Adrenal gland (tissue), 12 donors: ENCODE measurements around the gene GAMT. TPM values are rescaled to one million over a fixed set of nuclear protein-coding genes. Genes with fewer than 3 reads are reported as not detected.
A peak's percentile ranks its signal among the peaks of the same experiment; 100 is the strongest.

Experiments
- DNase-seq, 7 donors: peaks; one replicate each; pipeline ENCODE4 v3.0.0-alpha.2; 2019 to 2020
- H3K27ac ChIP-seq, 5 donors: fragments of 200-600 bp; sonication (generic) in 4 of 5; 1 replicate in 3 of 5; 2 replicates in 2 of 5; pipeline versions ENCODE4 v1.5.1 to v1.8.0; 2016 to 2020; ENCODE audit warnings: mild to moderate bottlenecking in 1 of 5
- H3K27me3 ChIP-seq: fragments of 200-600 bp; 2 replicates; pipeline ENCODE4 v1.8.0; 2021
- H3K36me3 ChIP-seq, 2 donors: fragments of 200-600 bp; replicated peaks in 1 of 2; 1 replicate in 1 of 2; 2 replicates in 1 of 2; pipeline versions ENCODE4 v1.5.1 to v1.8.0; 2018 to 2022
- H3K4me1 ChIP-seq, 2 donors: fragments of 200-600 bp; replicated peaks in 1 of 2; 1 replicate in 1 of 2; 2 replicates in 1 of 2; pipeline versions ENCODE4 v1.5.1 to v1.8.0; 2018 to 2021
- H3K4me3 ChIP-seq, 4 donors: fragments of 200-600 bp; sonication (generic) in 3 of 4; one replicate each; pipeline ENCODE4 v1.5.1; 2016 to 2018
- H3K9me3 ChIP-seq, 3 donors: fragments of 200-600 bp; sonication (generic) in 1 of 3; replicated peaks in 1 of 3; 1 replicate in 2 of 3; 2 replicates in 1 of 3; pipeline versions ENCODE4 v1.5.1 to v1.8.0; 2016 to 2021
- POLR2A ChIP-seq, 2 donors: fragments of 450-650 bp; IDR thresholded peaks; one replicate each; pipeline ENCODE4 v1.6.1; 2017; ENCODE audit warnings: antibody characterized with exemption in 2 of 2, mild to moderate bottlenecking in 2 of 2, moderate library complexity in 1 of 2
- WGBS, 4 donors: extraction: QIAGEN DNeasy Blood & Tissue Kit in 2 of 4; methylation state at CpG; one replicate each; pipeline versions ENCODE4 v1.1.5 to v1.1.7; 2013 to 2017; 5-methylcytosine and 5-hydroxymethylcytosine counted together
- intact Hi-C, 2 donors: fragments of 100-400 bp; cut with DNase I; formaldehyde crosslinking; loops; one replicate each; pipeline versions ENCODE4 v1.14.1 to v1.15.0; 2022 to 2023
- polyA plus RNA-seq, 3 donors: library from polyadenylated mRNA; stranded (reverse); fragments of 200-250 nt in 2 of 3; fragments of 350-450 nt in 1 of 3; fragmentation: Illumina TruSeq in 1 of 3; extraction: RNeasy Lipid Tissue Mini Kit (QIAGEN cat#74804) in 1 of 3; gene quantifications; one replicate each; pipeline ENCODE4 v1.2.3, GENCODE V29; 2013 to 2014
- total RNA-seq, 9 donors: library from RNA; depleted of rRNA in 4 of 9; stranded (reverse); fragments of >200 nt in 4 of 9; fragments of 120-200 nt in 1 of 9; fragmentation: NEBNext Ultra II Directional in 1 of 9; extraction: Animal tissue kit (Norgen Biotek cat#: 25700) in 1 of 9; gene quantifications; one replicate each; pipeline versions ENCODE4 v1.1.0 to v1.2.4, GENCODE V29; 2013 to 2023
- TF ChIP-seq, protein P1 (sequence below), 6 experiments: fragments of 450-650 bp in 4 of 6; fragments of 200-600 bp in 2 of 6; sonication (generic) in 1 of 6; IDR thresholded peaks; 1 replicate in 5 of 6; 2 replicates in 1 of 6; pipeline versions ENCODE4 v1.5.1 to v1.8.0; 2016 to 2021; ENCODE audit warnings: antibody characterized with exemption in 6 of 6, mild to moderate bottlenecking in 2 of 6, moderate library complexity in 1 of 6
- donor health status: healthy with polysubstance abuse.
- donor health status: Bipolar disorder and iron deficiency.
- donor health status: DM: yes; HTN: yes; CAD: no.
- donor health status: DM: no; HTN: no; CAD: no.
- donor health status: DM: no; HTN: no; CAD: no.
- donor health status: DM: yes; HTN: yes; CAD: no.

The GAMT gene
- total and polyA plus RNA-seq, 12 donors = 7.4 to 96.9 (median 36.3) TPM

GRCh38 chr19:1379126-1379905 is 22.0 kb downstream of the GAMT start:
- H3K27ac ChIP-seq = peak overlapping the region in 1 of 5 donors; percentile 10
- DNase-seq = no peak
- H3K36me3 ChIP-seq = peaks cover 0 to 17% of the 10 kb centered on the region in 2 donors
- H3K4me3 ChIP-seq = no peak overlapping the region
- H3K4me1 ChIP-seq = peaks cover 13 to 17% of the 10 kb centered on the region in 2 donors
- H3K27me3 ChIP-seq = no peaks in the 10 kb centered on the region
- no peaks in the 10 kb centered on the region for H3K9me3 ChIP-seq
- intact Hi-C loops = no loop called here
- TF ChIP-seq POLR2A (IDR thresholded peaks at IDR 0.05) = no peak
- TF ChIP-seq, protein P1, sequence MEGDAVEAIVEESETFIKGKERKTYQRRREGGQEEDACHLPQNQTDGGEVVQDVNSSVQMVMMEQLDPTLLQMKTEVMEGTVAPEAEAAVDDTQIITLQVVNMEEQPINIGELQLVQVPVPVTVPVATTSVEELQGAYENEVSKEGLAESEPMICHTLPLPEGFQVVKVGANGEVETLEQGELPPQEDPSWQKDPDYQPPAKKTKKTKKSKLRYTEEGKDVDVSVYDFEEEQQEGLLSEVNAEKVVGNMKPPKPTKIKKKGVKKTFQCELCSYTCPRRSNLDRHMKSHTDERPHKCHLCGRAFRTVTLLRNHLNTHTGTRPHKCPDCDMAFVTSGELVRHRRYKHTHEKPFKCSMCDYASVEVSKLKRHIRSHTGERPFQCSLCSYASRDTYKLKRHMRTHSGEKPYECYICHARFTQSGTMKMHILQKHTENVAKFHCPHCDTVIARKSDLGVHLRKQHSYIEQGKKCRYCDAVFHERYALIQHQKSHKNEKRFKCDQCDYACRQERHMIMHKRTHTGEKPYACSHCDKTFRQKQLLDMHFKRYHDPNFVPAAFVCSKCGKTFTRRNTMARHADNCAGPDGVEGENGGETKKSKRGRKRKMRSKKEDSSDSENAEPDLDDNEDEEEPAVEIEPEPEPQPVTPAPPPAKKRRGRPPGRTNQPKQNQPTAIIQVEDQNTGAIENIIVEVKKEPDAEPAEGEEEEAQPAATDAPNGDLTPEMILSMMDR (IDR thresholded peaks at IDR 0.05) = no peak
- WGBS, 4 donors = 77 to 85% (median 81%) methylated on average over 14 to 27 of the region's 27 CpGs

DNA sequence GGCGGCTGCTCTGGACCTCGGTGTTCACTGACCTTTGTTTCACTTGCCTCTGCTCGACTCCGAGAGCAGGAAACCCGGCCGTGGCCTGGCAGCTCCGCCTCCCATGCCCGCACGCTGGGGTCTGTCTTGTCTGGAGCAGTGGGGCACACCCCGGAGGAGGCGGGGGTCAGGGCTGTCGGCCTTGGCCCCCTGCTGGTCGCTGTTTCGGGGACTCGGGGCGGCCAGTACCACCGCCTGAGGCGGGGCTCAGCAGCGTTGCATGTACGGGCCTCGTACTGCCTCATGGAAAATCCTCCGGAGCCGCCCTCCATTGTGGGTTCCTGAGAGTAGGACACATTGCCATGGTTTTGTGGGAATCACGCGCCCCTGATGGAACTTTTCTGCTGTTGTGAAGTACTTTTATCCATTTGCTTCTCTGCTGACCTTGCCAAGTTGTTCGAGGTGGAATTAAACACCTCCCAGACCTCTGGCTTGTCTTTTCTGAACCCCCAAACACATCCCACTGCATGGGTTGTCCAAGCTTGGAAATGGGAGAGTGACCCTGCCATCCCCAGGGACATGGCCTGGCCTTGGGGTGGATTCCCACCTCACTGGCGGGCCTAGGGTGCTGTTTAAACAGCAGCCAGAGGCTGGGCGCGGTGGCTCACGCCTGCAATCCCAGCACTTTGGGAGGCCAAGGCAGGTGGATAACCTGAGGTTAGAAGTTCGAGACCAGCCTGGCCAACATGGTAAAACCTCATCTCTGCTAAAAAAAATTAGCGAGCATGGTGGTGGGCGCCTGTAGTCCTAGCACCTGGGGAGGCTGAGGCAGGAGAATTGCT is 23.2 kb downstream of the GAMT start:
- no peaks in the 10 kb centered on the region for H3K9me3 ChIP-seq
- no peak overlapping the region for H3K27ac ChIP-seq
- H3K36me3 ChIP-seq = peaks cover 0 to 29% of the 10 kb centered on the region in 2 donors
- H3K4me3 ChIP-seq = no peak overlapping the region
- intact Hi-C loops = no loop called here
- DNase-seq = no peak
- no peaks in the 10 kb centered on the region for H3K27me3 ChIP-seq
- TF ChIP-seq, protein P1 (IDR thresholded peaks at IDR 0.05) = peak in 1 of 6 experiments; percentile 6
- TF ChIP-seq POLR2A (IDR thresholded peaks at IDR 0.05) = no peak
- 89 to 94% (median 90%) methylated on average over 12 to 33 of the region's 33 CpGs for WGBS, 4 donors
- H3K4me1 ChIP-seq = peaks cover 19 to 28% of the 10 kb centered on the region in 2 donors

DNA sequence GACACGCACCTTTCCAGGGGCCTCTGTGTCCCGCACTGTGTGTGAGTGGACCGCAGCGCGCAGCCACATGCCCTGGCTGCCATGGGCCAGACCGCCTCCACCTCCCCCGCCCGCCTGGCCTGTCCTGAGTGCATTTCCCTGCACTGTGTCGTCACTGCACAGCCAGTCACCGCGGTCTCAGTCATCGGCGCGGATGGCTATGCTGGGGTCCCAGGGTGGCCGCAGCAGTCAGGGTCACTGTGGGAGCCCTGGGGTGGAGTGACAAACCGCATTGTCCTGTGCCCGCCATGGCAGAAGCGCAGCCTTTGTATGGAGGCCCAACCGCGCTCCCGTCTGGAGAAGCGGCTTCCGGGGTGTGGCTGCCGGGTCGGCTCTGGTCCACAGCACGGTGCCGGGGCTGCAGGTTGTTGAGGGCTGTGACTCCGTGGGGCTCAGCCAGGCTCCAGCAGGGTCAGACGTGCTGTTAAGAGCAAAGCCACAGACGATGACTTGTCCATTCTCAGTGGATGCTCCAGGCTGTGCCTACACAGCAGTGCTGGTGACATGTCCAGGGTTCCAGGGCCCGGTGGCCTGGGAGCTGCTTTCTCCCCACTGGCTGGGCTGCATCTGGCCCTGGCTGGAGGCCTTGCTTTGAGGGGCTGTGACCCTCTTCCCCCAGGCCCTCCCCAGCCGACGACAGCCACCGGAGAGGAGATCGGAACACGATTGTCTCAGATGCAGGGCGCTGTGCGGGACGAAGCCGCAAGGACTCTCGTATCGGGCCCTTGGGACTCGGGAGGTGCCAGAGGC is 24.0 kb downstream of the GAMT start:
- Histone ChIP-seq H3K27ac (no peak overlapping the region), H3K4me1 (peaks cover 24 to 32% of the 10 kb centered on the region in 2 donors), H3K27me3 (no peaks in the 10 kb centered on the region), H3K36me3 (peaks cover 0 to 33% of the 10 kb centered on the region in 2 donors), H3K9me3 (no peaks in the 10 kb centered on the region), H3K4me3 (no peak overlapping the region)
- no peak for TF ChIP-seq POLR2A (IDR thresholded peaks at IDR 0.05)
- TF ChIP-seq, protein P1 (IDR thresholded peaks at IDR 0.05) = no peak
- intact Hi-C loops = no loop called here
- 93 to 97% (median 96%) methylated on average over 5 to 43 of the region's 43 CpGs for WGBS, 4 donors
- DNase-seq = no peak

GRCh38 chr19:1376415-1376805 is 24.9 kb downstream of the GAMT start:
- Histone ChIP-seq H3K27me3 (no peaks in the 10 kb centered on the region), H3K9me3 (no peaks in the 10 kb centered on the region), H3K36me3 (peaks cover 0 to 40% of the 10 kb centered on the region in 2 donors), H3K27ac (no peak overlapping the region), H3K4me1 (peaks cover 19 to 23% of the 10 kb centered on the region in 2 donors), H3K4me3 (no peak overlapping the region)
- DNase-seq = no peak
- 91 to 96% (median 94%) methylated on average over 17 of the region's 17 CpGs for WGBS, 4 donors
- intact Hi-C loops = no loop called here
- no peak for TF ChIP-seq POLR2A (IDR thresholded peaks at IDR 0.05)
- TF ChIP-seq, protein P1 (IDR thresholded peaks at IDR 0.05) = no peak
